ENCODE data around the gene IL21R.

The IL21R gene

GRCh38 chr16:27401768-27402568, at the start of gene IL21R:
Gene IL21R, plus strand, starts transcription at chr16:27402174. Its CDS starts 27,898 bp downstream, at chr16:27430072.
- TF ChIP-seq CTCF (conservative IDR thresholded peaks at IDR 0.05; ENCODE audit: low read depth, low read length), result no peak
- no peak within 1 kb of the TSS for H3K4me3 ChIP-seq (ENCODE audit: low read length)
- no peak for DNase-seq (ENCODE audit: low read depth)

- no peak for DNase-seq (ENCODE audit: low read depth)
- no peak for TF ChIP-seq CTCF (conservative IDR thresholded peaks at IDR 0.05; ENCODE audit: low read depth, low read length)
- H3K4me3 ChIP-seq (ENCODE audit: low read length), result no peak overlapping the region
These were observed 48.1 kb upstream of the IL21R start for GRCh38 chr16:27353853-27354252.

GRCh38 chr16:27355610-27356009, 46.4 kb upstream of the IL21R start:
- peak; percentile 53 for TF ChIP-seq CTCF (conservative IDR thresholded peaks at IDR 0.05; ENCODE audit: low read depth, low read length)
- H3K4me3 ChIP-seq (ENCODE audit: low read length), result no peak overlapping the region
- no peak for DNase-seq (ENCODE audit: low read depth)

GRCh38 chr16:27356794-27357193, 45.2 kb upstream of the IL21R start:
- DNase-seq (ENCODE audit: low read depth), result no peak
- no peak for TF ChIP-seq CTCF (conservative IDR thresholded peaks at IDR 0.05; ENCODE audit: low read depth, low read length)
- no peak overlapping the region for H3K4me3 ChIP-seq (ENCODE audit: low read length)

GRCh38 chr16:27359051-27359450, 42.9 kb upstream of the IL21R start:
- no peak for DNase-seq (ENCODE audit: low read depth)
- no peak overlapping the region for H3K4me3 ChIP-seq (ENCODE audit: low read length)
- TF ChIP-seq CTCF (conservative IDR thresholded peaks at IDR 0.05; ENCODE audit: low read depth, low read length), result no peak

- TF ChIP-seq CTCF (conservative IDR thresholded peaks at IDR 0.05; ENCODE audit: low read depth, low read length), result no peak
- H3K4me3 ChIP-seq (ENCODE audit: low read length), result no peak overlapping the region
- DNase-seq (ENCODE audit: low read depth), result no peak
These were observed 42.4 kb upstream of the IL21R start for GRCh38 chr16:27359615-27360014.

- no peak for TF ChIP-seq CTCF (conservative IDR thresholded peaks at IDR 0.05; ENCODE audit: low read depth, low read length)
- no peak for DNase-seq (ENCODE audit: low read depth)
- H3K4me3 ChIP-seq (ENCODE audit: low read length), result no peak overlapping the region
These were observed 40.0 kb upstream of the IL21R start for GRCh38 chr16:27361987-27362386.
